Measurements from ENCODE around the gene PARD3. TPM values are rescaled to one million over a fixed set of nuclear protein-coding genes. Genes with fewer than 3 reads are reported as not detected.

The PARD3 gene
- polyA plus RNA-seq, 2 of the 4 experiments (the other 2 are of a cell fraction): 110 to 200 TPM

GRCh38 chr10:34408956-34409355 lies 406.1 kb downstream of the PARD3 start:
- Histone ChIP-seq H3K9me3 (no peaks in the 10 kb centered on the region), H3K4me1 (peaks cover 89% of the 10 kb centered on the region), H3K4me2 (no peak overlapping the region), H3K27ac (peak overlapping the region in 1 of 2 experiments; percentile 65; a peak in 2 of 6 replicates), H3K4me3 (no peak overlapping the region)
- no peak for DNase-seq (ENCODE audit: low read depth in 1 of 2, low spot score in 1 of 2)
- TF ChIP-seq HES2 (IDR thresholded peaks at IDR 0.05) (no peak), MAZ (IDR thresholded peaks at IDR 0.05; ENCODE audit: borderline replicate concordance, low read depth, low read length) (no peak), GATA3 (IDR thresholded peaks at IDR 0.05; ENCODE audit: borderline replicate concordance) (no peak), JUNB (IDR thresholded peaks at IDR 0.05) (no peak), FOXS1 (CRISPR knock-in tag; IDR thresholded peaks at IDR 0.05) (no peak)
- CTCF ChIA-PET: interaction anchor here (0.6 kb wide), 1 partner anchor 86 kb away, joined by 3 read pairs; no protein-coding TSS in a partner anchor
- 95% methylated on average over 3 of the region's 3 CpGs for WGBS (ENCODE audit: missing lambda C conversion rate)
- no peak for FAIRE-seq
- no peak for ATAC-seq
- POLR2A ChIA-PET: no interaction called here

- ChIA-PET CTCF (interaction anchor here (0.6 kb wide), 1 partner anchor 86 kb away, joined by 3 read pairs; no protein-coding TSS in a partner anchor), POLR2A (no interaction called here)
- TF ChIP-seq FOSB (CRISPR knock-in tag; IDR thresholded peaks at IDR 0.05) (no peak), HOXB13 (CRISPR knock-in tag; IDR thresholded peaks at IDR 0.05; ENCODE audit: low read depth) (no peak), BCL3 (IDR thresholded peaks at IDR 0.05) (no peak), HOXB5 (CRISPR knock-in tag; IDR thresholded peaks at IDR 0.05) (no peak), RFX5 (IDR thresholded peaks at IDR 0.05) (no peak), EP300 (IDR thresholded peaks at IDR 0.05) (no peak), HDAC2 (IDR thresholded peaks at IDR 0.05) (no peak)
- no peak for FAIRE-seq
- no peak for ATAC-seq
- no peak for DNase-seq (ENCODE audit: low read depth in 1 of 2, low spot score in 1 of 2)
- 84% methylated on average over 2 of the region's 2 CpGs for WGBS (ENCODE audit: missing lambda C conversion rate)
- H3K27ac ChIP-seq: peak overlapping the region; percentile 4 to 65; a peak in 2 of 6 replicates
- H3K4me2 ChIP-seq: no peak overlapping the region
- no peak overlapping the region for H3K4me3 ChIP-seq
- H3K4me1 ChIP-seq: peaks cover 89% of the 10 kb centered on the region
- H3K9me3 ChIP-seq: no peaks in the 10 kb centered on the region
Observed at GRCh38 chr10:34408381-34408780, 406.7 kb downstream of the PARD3 start.

- 45% methylated on average over 7 of the region's 7 CpGs for WGBS (ENCODE audit: missing lambda C conversion rate)
- Histone ChIP-seq H3K4me1 (peaks cover 89% of the 10 kb centered on the region), H3K9me3 (no peaks in the 10 kb centered on the region), H3K4me3 (no peak overlapping the region), H3K27ac (peak overlapping the region; percentile 76 to 92), H3K4me2 (peak overlapping the region; percentile 80)
- TF ChIP-seq HES2 (IDR thresholded peaks at IDR 0.05): no peak
- no peak for TF ChIP-seq HOXB5 (CRISPR knock-in tag; IDR thresholded peaks at IDR 0.05)
- no peak for TF ChIP-seq RAD21 (conservative IDR thresholded peaks at IDR 0.05 in 1 of 2, IDR thresholded peaks at IDR 0.05 in 1 of 2)
- TF ChIP-seq MAX (IDR thresholded peaks at IDR 0.05): peak; percentile 50; the same call in 1 of the 2 replicates
- peak; percentile 14 for TF ChIP-seq ZFP36 (IDR thresholded peaks at IDR 0.05; ENCODE audit: borderline replicate concordance, partially characterized antibody)
- 0 out of 4 replicates have a peak, but pooled peaks of 1 of the 2 experiments have one; percentile 4 for TF ChIP-seq CEBPB (IDR thresholded peaks at IDR 0.05)
- no peak for FAIRE-seq
- ATAC-seq: peak; percentile 57 to 62; a peak in 3 of 6 replicates
- ChIA-PET CTCF (no interaction called here), POLR2A (no interaction called here)
- DNase-seq (ENCODE audit: low read depth in 1 of 2, low spot score in 1 of 2): peak in 1 of 2 experiments; percentile 67
Observed at GRCh38 chr10:34407324-34407805, 407.7 kb downstream of the PARD3 start.

GRCh38 chr10:34406463-34407323 lies 408.4 kb downstream of the PARD3 start:
- Histone ChIP-seq H3K9me3 (no peaks in the 10 kb centered on the region), H3K4me2 (peak overlapping the region; percentile 80), H3K4me1 (peaks cover 93% of the 10 kb centered on the region), H3K27ac (peak overlapping the region; percentile 76 to 92), H3K4me3 (peak overlapping the region; percentile 38; the same call in 1 of the 3 replicates)
- 56% methylated on average over 4 of the region's 4 CpGs for WGBS (ENCODE audit: missing lambda C conversion rate)
- no peak for DNase-seq (ENCODE audit: low read depth in 1 of 2, low spot score in 1 of 2)
- ChIA-PET POLR2A (no interaction called here), CTCF (no interaction called here)
- FAIRE-seq: no peak
- TF ChIP-seq NFE2L2 (conservative IDR thresholded peaks at IDR 0.05; ENCODE audit: low read length) (no peak), HDAC2 (IDR thresholded peaks at IDR 0.05) (0 out of 2 replicates have a peak, but pooled peaks have one; percentile 13), KDM1A (IDR thresholded peaks at IDR 0.05; ENCODE audit: low read depth) (peak; percentile 44; the same call in 1 of the 2 replicates)
- ATAC-seq: no peak

Data from A549 (cell line).